Retina (tissue), 1 donor: ENCODE data around the gene GPI.
"Not testable (repeated sequence)": the region's sequence is repeated elsewhere in the genome, so short reads cannot be mapped to it uniquely, and the experiment has no call there.

Experiments
- DNase-seq: peaks from one replicate; pipeline ENCODE4 v3.0.0-alpha.2; 2016

Gene GPI

DNA sequence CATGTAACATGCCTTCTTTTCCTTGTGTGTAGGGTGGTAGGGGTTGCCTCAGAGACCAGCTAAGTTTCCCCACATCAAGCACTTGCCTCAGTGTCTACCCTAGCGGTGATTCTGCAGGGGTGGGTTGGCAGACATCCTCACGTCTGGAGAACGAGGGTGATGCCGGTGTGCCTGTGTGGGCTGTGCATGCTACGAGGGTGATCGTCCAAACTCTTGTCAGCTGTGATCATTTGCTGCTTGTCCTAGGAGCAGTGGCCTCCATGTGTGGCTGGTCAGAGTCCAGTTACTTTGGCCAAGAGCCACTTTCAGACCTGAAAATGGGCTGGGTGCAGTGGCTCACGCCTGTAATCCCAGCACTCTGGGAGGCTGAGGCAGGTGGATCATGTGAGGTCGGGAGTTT, 5.1 kb downstream of the GPI start:
- DNase-seq: no peak

- no peak for DNase-seq
Observed at GRCh38 chr19:34370983-34371382, 6.0 kb downstream of the GPI start.

DNA sequence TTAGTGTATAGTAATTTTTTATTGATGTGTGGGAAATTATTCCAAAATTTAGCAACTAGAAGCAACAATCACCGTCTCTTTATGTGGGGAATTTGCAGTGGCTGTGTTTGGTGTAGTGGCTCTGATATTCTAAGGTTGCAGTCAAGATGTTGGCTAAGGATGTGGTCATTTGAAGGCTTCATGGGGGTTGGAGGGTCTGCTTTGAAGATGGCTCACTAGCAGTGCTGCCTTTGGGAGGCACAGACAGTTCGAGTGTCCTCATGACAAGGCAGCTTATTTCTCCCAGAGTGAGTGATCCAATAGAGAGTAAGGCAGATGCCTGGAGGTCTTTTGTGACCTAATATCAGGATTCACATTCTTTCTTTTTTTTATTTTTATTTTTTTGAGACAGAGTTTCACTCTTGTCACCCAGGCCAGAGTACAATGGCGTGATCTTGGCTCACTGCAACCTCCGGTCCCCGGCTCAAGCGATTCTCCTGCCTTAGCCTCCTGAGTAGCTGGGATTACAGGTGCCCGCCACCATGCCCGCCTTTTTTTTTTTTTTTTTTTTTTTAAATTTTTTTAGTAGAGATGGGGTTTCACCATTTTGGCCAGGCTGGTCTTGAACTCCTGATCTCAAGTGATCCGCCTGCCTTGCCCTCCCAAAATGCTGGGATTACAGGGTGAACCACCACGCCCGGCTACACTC, 8.7 kb downstream of the GPI start:
- no peak for DNase-seq

- no peak for DNase-seq
Observed at GRCh38 chr19:34375598-34375997, 10.6 kb downstream of the GPI start.

GRCh38 chr19:34380639-34381241, 15.7 kb downstream of the GPI start:
- no peak for DNase-seq

- no peak for DNase-seq
Observed at GRCh38 chr19:34381399-34382251, 16.6 kb downstream of the GPI start.

DNA sequence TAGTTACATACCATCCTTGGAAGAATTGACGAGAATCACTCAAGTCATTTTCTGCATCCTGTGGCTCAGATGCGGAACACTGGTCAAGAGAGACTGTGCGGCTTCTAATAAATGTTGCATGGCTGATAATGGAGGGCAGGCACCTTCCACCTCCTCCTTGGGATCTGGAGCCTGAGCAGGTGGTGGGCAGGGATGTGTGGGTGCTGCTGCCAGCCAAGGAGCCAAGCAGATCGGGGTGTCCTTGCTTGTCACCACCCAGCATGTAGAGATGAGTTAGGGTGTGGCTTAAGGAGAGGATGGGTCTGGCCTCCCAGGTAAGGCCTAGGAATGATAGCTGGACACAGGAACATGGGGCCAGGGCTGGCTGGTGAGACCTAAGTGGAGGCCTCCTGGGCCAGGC, 17.5 kb downstream of the GPI start:
- no peak for DNase-seq

DNA sequence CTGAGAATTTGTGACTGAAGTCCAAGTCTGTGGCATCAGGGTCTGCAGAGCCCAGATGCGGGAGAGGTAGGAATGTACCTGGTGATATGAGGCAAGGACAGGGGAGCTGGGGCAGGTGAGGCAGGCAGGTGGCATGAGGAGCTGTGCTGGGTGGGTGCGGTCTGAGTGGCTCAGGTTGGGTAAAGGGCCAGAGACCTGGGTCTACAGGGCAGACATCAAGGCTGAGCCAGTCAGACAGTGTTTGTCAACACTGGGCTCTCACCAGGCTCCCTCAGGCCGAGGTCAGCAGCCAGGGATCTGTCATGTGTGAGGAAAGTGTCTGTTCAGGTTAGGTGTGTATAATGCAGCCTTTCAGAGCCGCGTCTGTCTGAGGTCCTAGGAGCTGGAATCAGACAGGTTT, 18.6 kb downstream of the GPI start:
- no peak for DNase-seq

DNA sequence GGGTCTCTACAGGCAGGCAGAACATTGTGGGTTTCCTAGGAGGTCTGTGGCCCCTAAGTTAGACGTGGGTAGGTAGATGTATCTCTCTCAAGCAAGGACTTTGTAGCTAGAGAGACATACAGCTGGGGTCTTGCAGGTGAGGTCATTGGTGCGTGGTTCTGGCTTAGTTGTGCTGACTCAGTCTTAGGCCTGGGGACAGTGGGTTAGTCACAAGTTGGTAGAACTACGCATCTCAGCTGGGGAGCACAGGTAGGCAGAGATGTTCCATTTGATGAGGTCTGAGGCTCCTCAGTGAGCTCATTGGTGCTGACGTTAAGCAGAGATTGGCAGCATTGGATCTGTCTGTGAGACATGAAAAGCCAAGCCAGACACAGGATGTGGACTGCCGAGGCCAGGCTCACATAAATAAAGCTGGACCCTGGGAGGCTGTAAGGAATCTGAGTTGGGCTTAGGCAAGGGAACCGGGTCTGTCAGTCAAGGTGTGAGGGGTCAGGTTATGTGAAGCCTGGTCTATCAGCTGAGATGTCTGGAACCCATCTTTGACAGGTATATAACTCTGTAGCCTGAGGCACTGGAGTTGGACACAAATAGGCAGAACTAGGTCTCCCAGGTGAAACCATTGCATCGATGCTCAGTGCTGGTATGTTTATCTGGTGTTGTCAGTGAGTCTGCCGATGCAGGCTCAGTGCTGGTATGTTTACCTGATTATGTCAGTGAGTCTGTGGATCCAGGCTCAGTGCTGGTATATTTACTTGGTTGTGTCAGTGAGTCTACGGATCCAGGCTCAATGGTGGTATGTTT, 21.8 kb downstream of the GPI start:
- no peak for DNase-seq

- no peak for DNase-seq
Observed at GRCh38 chr19:34387446-34387810, 22.4 kb downstream of the GPI start.

- DNase-seq: not testable (repeated sequence)
Observed at GRCh38 chr19:34388745-34389144, 23.7 kb downstream of the GPI start.

DNA sequence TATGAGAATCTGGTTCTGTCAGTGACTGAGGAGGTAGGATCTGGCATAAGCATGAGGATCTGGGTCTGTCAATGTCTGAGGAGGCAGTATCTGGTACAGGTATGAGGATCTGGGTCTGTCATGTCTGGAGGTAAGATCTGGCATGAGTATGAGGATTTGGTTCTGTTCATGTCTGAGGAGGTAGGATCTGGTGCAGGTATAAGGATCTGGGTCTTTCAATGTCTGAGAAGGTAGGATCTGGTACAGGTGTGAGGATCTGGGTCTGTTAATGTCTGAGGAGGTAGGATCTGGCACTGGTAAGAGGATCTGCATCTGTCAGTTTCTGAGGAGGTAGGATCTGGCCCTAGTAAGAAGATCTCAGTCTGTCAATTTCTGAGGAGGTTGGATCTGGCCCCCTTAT, 26.8 kb downstream of the GPI start:
- no peak for DNase-seq

DNA sequence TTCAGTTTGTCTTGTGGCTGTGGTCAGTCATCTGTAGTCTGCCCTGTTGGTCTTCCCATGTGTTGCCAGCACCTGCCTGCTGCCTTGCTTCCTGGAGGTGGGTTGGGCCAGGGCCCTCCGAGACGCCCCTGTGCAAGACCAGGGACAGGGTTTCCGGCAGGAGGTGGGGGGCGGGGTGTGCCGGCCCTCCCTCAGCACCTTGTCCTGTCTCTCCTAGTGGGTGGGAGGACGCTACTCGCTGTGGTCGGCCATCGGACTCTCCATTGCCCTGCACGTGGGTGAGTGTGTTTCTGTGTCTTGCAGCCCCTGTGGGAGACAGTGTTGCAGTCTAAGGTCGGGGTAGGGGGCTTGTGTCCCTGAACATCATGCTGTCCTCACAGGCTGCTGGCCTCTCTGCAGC, 28.0 kb downstream of the GPI start:
- no peak for DNase-seq

GRCh38 chr19:34393629-34394028, 28.6 kb downstream of the GPI start:
- no peak for DNase-seq

DNA sequence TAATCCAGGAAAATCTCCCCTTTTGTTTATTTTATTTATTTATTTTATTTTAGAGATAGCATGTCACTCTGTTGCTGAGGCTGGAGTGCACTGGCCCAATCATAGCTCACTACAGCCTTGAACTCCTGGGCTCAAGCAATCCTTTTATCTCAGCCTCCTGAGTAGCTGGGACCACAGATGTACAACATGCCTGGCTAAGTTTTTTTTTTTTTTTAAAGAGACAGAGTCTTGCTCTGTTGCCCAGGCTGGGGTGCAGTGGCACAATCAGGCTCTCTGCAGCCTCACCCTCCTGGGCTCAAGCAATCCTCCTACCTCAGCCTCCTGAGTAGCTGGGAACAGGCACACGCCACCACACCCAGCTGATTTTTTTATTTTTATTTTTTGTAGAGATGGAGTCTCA, 32.9 kb downstream of the GPI start:
- no peak for DNase-seq

DNA sequence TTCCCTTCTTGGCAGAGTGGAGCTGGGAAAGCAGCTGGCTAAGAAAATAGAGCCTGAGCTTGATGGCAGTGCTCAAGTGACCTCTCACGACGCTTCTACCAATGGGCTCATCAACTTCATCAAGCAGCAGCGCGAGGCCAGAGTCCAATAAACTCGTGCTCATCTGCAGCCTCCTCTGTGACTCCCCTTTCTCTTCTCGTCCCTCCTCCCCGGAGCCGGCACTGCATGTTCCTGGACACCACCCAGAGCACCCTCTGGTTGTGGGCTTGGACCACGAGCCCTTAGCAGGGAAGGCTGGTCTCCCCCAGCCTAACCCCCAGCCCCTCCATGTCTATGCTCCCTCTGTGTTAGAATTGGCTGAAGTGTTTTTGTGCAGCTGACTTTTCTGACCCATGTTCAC, 34.9 kb downstream of the GPI start:
- no peak for DNase-seq

- DNase-seq: not testable (repeated sequence)
Observed at GRCh38 chr19:34400844-34401243, 35.8 kb downstream of the GPI start.

GRCh38 chr19:34402074-34402600, 37.1 kb downstream of the GPI start:
- DNase-seq: no peak

GRCh38 chr19:34403784-34404108, 38.8 kb downstream of the GPI start:
- DNase-seq: no peak

- peak; percentile 94 for DNase-seq
Observed at GRCh38 chr19:34404109-34404909, 39.3 kb downstream of the GPI start, which contains the start of gene PDCD2L. Gene PDCD2L, plus strand, starts transcription at chr19:34404399. Its CDS starts 32 bp downstream, at chr19:34404431.

GRCh38 chr19:34405892-34406660, 41.1 kb downstream of the GPI start:
- no peak for DNase-seq
